Muscle of leg (tissue), 11 donors: Measurements from ENCODE around the gene NEUROG3. TPM values are rescaled to one million over a fixed set of nuclear protein-coding genes. Genes with fewer than 3 reads are reported as not detected.
"Not testable (repeated sequence)": the region's sequence is repeated elsewhere in the genome, so short reads cannot be mapped to it uniquely, and the experiment has no call there.

Source experiments
- DNase-seq: peaks from one replicate; pipeline ENCODE4 v3.0.0; 2013
- H3K27ac ChIP-seq: one replicate; pipeline ENCODE4 v1.5.1; 2013; ENCODE audit warnings: mild to moderate bottlenecking, low read length, control low read depth
- H3K27me3 ChIP-seq: one replicate; pipeline ENCODE4 v1.6.1; 2013; ENCODE audit warnings: low read length; ENCODE audit not compliant: control insufficient read depth, insufficient read depth
- H3K36me3 ChIP-seq: one replicate; pipeline ENCODE4 v1.6.1; 2013; ENCODE audit warnings: low read length; ENCODE audit not compliant: control insufficient read depth, insufficient read depth
- H3K4me1 ChIP-seq: one replicate; pipeline ENCODE4 v1.6.1; 2013; ENCODE audit warnings: low read length; ENCODE audit not compliant: control insufficient read depth, insufficient read depth
- H3K4me3 ChIP-seq: one replicate; pipeline ENCODE4 v1.5.1; 2013; ENCODE audit warnings: low read length, control low read depth
- H3K9me3 ChIP-seq: replicated peaks from 2 replicates; pipeline ENCODE4 v1.6.1; 2013; ENCODE audit warnings: low read depth, low read length; ENCODE audit not compliant: control insufficient read depth
- WGBS: methylation state at CpG from one replicate; pipeline ENCODE4 v1.1.5; 2013; ENCODE audit warnings: missing lambda C conversion rate; ENCODE audit not compliant: insufficient coverage; 5-methylcytosine and 5-hydroxymethylcytosine counted together
- polyA plus RNA-seq, 8 donors: library from polyadenylated mRNA; unstranded; fragments of 120-200 nt; gene quantifications; one replicate each; pipeline versions ENCODE4 v1.2.1 to v1.2.3, GENCODE V29; 2013; ENCODE audit warnings: inconsistent platforms in 1 of 8, low replicate concordance in 1 of 8; ENCODE audit not compliant: insufficient read length in 8 of 8, insufficient read depth in 1 of 8
- total RNA-seq: library from RNA; stranded (reverse); fragments of 120-200 nt; gene quantifications from one replicate; pipeline ENCODE4 v1.2.4, GENCODE V29; 2013

NEUROG3 gene
- total and polyA plus RNA-seq, 9 donors: not detected

DNA sequence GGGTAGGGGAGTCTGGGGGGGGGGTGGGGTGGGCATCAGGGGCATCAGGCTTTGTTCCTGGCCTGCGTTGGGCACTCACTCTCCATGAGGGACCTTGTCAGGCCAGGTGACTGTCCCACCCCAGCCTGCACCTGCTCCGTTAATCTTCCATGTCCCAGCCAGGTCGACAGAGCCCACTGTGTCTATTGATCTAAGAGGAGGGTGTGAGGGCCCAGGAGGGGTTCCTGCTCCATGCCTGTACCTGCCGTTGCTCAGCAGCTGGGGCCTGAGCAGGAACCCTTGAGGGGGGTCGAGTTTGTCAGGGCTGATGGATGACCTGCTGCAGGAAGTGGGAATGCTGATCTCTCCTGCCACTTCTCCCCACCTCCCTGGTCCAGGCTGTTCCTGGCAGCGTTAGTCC is 18.6 kb downstream of the NEUROG3 start:
- no peaks in the 10 kb centered on the region for H3K36me3 ChIP-seq
- 48% methylated on average over 2 of the region's 6 CpGs for WGBS
- peaks cover 5% of the 10 kb centered on the region for H3K9me3 ChIP-seq
- H3K27ac ChIP-seq: no peak overlapping the region
- H3K4me1 ChIP-seq: no peaks in the 10 kb centered on the region
- H3K4me3 ChIP-seq: no peak overlapping the region
- DNase-seq: no peak
- peaks cover 9% of the 10 kb centered on the region for H3K27me3 ChIP-seq

GRCh38 chr10:69553328-69553727 is 19.9 kb downstream of the NEUROG3 start:
- Histone ChIP-seq H3K9me3 (peaks cover 9% of the 10 kb centered on the region), H3K36me3 (no peaks in the 10 kb centered on the region), H3K4me1 (no peaks in the 10 kb centered on the region), H3K4me3 (no peak overlapping the region), H3K27me3 (peaks cover 7% of the 10 kb centered on the region), H3K27ac (no peak overlapping the region)
- WGBS: 100% methylated on average over 3 of the region's 4 CpGs
- no peak for DNase-seq

DNA sequence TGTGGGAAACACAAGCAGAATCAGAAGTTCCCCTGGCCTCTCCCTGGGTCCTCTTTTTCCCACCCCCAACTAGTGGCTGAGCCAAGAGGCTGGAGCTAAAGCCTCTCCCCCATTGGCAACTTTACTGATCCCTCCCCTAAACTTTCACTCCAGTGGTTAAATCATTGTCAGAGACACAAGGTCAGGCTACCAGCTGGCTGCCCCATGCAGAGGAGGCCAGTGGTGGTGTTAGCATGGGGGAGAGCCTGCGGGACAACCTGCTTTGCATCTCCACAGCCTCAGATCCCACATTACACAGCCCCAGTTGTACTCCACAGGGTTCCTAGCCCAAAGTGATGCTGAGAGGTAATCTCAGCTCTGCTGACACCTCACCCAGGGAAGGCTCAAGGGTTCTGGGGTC is 21.0 kb downstream of the NEUROG3 start:
- no CpG with 5 or more reads among the region's 1 CpG for WGBS
- Histone ChIP-seq H3K9me3 (peaks cover 9% of the 10 kb centered on the region), H3K27me3 (peaks cover 6% of the 10 kb centered on the region), H3K27ac (no peak overlapping the region), H3K4me1 (no peaks in the 10 kb centered on the region), H3K36me3 (no peaks in the 10 kb centered on the region), H3K4me3 (no peak overlapping the region)
- DNase-seq: no peak

DNA sequence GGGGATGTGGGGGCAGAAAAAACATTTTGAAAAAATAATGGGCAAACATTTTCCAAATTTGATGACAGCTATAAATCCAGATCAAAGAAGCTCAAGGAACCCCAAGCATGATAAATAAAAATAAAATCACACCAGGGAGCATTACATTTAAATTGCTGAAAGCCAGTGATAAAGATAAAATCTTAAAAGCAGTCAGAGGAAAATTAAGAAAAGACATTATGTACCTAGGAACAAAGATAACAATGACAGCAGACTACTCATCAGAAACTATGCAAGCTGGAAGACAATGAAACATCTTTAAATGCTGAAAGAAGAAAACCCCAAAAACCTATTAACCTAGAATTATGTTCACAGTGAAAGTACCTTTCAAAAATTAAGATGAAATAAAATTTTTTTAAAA is 23.3 kb downstream of the NEUROG3 start:
- peaks cover 2% of the 10 kb centered on the region for H3K27me3 ChIP-seq
- no peaks in the 10 kb centered on the region for H3K36me3 ChIP-seq
- no peaks in the 10 kb centered on the region for H3K4me1 ChIP-seq
- H3K9me3 ChIP-seq: peaks cover 9% of the 10 kb centered on the region
- no peak overlapping the region for H3K27ac ChIP-seq
- H3K4me3 ChIP-seq: no peak overlapping the region
- DNase-seq: no peak

- WGBS: 85% methylated on average over 2 of the region's 2 CpGs
- DNase-seq: no peak
Measured at GRCh38 chr10:69541463-69541862, 31.8 kb downstream of the NEUROG3 start.

DNA sequence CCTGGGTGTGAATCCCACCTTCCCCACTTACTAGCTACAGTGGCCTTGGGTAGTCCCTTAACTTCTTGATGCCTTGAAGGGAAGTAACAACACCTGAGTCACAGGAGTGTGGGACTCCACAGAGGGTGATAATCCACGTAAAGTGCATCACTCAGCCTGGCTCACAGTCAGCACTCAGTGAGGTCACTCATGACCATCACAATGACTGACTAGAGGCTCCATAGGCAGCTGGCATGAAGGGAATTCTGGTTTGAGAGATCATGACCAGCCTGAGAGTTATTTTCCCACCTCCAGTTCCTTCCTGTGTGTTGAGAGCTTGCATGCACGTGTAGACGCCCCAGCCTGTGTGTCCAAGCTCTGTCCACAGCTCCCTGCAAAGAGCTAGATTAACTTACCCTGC is 34.8 kb downstream of the NEUROG3 start:
- H3K4me1 ChIP-seq: no peaks in the 10 kb centered on the region
- no peak overlapping the region for H3K27ac ChIP-seq
- no CpG with 5 or more reads among the region's 3 CpGs for WGBS

More at GRCh38 chr10:69541463-69541862, 31.8 kb downstream of the NEUROG3 start:
- peaks cover 4% of the 10 kb centered on the region for H3K9me3 ChIP-seq
- no peak overlapping the region for H3K27ac ChIP-seq
- no peak overlapping the region for H3K4me3 ChIP-seq
- H3K27me3 ChIP-seq: no peaks in the 10 kb centered on the region
- no peaks in the 10 kb centered on the region for H3K4me1 ChIP-seq
- no peaks in the 10 kb centered on the region for H3K36me3 ChIP-seq

DNA sequence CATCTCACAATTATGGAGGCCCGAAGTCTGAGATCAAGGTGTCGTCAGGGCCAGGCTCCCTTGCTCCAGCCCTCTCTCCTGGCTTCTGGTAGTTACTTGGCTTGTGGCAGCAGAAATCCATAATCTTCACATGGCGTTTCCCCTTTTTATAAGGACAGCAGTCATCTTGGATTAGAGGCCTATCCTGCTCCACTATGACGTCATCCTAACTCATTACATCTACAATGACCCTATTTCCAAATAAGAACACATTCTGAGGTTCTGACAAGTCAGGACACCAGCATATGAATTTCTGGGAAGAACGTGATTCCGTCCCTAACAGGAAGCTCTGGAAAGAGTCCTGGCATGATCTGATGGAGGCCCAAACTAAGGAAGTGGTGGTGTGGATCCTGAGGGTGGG is 35.8 kb downstream of the NEUROG3 start:
- DNase-seq: no peak
- no peaks in the 10 kb centered on the region for H3K4me1 ChIP-seq
- no peak overlapping the region for H3K4me3 ChIP-seq
- H3K27me3 ChIP-seq: no peaks in the 10 kb centered on the region
- WGBS: 91% methylated on average over 6 of the region's 6 CpGs
- peaks cover 4% of the 10 kb centered on the region for H3K9me3 ChIP-seq
- no peaks in the 10 kb centered on the region for H3K36me3 ChIP-seq
- H3K27ac ChIP-seq: no peak overlapping the region

More for the DNA sequence above, 34.8 kb downstream of the NEUROG3 start:
- H3K4me3 ChIP-seq: no peak overlapping the region
- no peaks in the 10 kb centered on the region for H3K36me3 ChIP-seq
- H3K27me3 ChIP-seq: no peaks in the 10 kb centered on the region
- DNase-seq: no peak
- H3K9me3 ChIP-seq: peaks cover 4% of the 10 kb centered on the region

DNA sequence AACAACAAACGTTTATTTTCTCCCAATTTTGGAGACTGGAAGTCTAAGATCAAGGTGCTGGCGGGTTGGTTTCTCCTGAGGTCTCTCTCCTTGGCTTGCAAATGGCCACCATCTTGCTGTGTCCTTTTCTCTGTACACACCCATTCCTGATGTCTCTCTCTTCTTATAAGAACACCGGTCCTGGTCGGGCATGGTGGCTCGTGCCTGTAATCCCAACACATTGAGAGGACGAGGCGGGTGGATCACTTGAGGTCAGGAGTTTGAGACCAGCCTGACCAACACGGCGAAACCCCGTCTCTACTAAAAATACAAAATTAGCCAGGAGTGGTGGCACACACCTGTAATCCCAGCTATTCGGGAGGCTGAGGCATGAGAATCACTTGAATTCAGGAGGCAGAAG is 36.7 kb downstream of the NEUROG3 start:
- H3K27ac ChIP-seq, H3K4me1 ChIP-seq, DNase-seq, H3K27me3 ChIP-seq, H3K36me3 ChIP-seq, H3K4me3 ChIP-seq, H3K9me3 ChIP-seq: not testable (repeated sequence)
- 91% methylated on average over 11 of the region's 11 CpGs for WGBS

DNA sequence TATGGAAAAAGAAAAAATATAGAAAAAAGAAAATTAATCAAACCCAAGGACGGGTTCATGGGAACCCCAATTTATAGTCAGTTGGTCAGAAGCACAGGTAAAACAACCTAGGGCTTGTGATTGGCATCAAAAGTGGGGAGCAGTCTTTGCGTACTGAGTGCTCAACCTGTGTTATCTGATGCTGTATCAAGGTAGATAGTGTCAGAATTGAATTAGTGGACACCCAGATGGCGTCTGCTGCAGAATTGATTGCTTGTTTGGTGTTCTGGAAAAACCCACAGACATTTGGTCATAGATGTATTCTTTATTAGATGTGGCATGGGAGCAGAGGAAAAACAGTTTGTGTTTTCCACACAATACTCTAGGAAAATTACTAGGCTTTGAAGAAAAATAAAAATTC is 39.6 kb downstream of the NEUROG3 start:
- Histone ChIP-seq H3K27me3 (no peaks in the 10 kb centered on the region), H3K9me3 (no peaks in the 10 kb centered on the region), H3K4me1 (no peaks in the 10 kb centered on the region), H3K27ac (no peak overlapping the region), H3K4me3 (no peak overlapping the region), H3K36me3 (no peaks in the 10 kb centered on the region)
- WGBS: 64% methylated on average over 2 of the region's 3 CpGs
- DNase-seq: no peak

DNA sequence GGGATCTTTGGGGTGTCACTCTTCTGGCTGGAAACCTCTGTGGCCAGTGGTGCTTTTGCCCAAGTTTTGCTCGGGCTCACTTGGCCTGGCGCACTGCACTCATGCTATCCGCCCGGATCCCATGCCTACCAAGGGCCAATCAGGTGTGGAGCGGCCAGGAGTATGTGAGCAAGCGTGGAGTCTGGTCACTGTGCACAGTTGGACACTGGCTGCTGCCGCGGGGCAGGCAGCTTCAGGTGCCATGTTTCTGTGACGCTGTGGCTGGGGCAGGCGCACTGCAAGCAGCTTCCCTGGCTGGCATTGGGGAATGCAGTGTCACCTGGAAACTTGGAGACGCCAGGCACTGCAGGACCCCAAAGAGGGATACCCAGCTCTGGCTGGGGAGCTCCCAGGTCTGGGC is 45.3 kb downstream of the NEUROG3 start:
- H3K4me1 ChIP-seq: no peaks in the 10 kb centered on the region
- no peak overlapping the region for H3K4me3 ChIP-seq
- no peak overlapping the region for H3K27ac ChIP-seq
- H3K27me3 ChIP-seq: no peaks in the 10 kb centered on the region
- DNase-seq: no peak
- WGBS: 94% methylated on average over 10 of the region's 11 CpGs
- H3K36me3 ChIP-seq: no peaks in the 10 kb centered on the region
- no peaks in the 10 kb centered on the region for H3K9me3 ChIP-seq
